HFFc6 (cell line): ENCODE results near the gene C19orf12. TPM values are rescaled to one million over a fixed set of nuclear protein-coding genes. Genes with fewer than 3 reads are reported as not detected.

Experiments
- DNase-seq: peaks from one replicate; pipeline ENCODE4 v3.0.0-alpha.2; 2018
- H3K27ac Mint-ChIP-seq: 2 replicates; pipeline ENCODE4 v1.8.0; 2020; ENCODE audit warnings: mild to moderate bottlenecking, mixed read lengths
- H3K27me3 Mint-ChIP-seq: 2 replicates; pipeline ENCODE4 v1.8.0; 2021; ENCODE audit warnings: mild to moderate bottlenecking, moderate library complexity, mixed read lengths; ENCODE audit not compliant: insufficient read depth
- H3K36me3 Mint-ChIP-seq: 2 replicates; pipeline ENCODE4 v1.8.0; 2021; ENCODE audit warnings: low read depth, mixed read lengths
- H3K4me1 Mint-ChIP-seq: 2 replicates; pipeline ENCODE4 v1.8.0; 2020; ENCODE audit warnings: low read depth, mixed read lengths
- H3K4me3 Mint-ChIP-seq: 2 replicates; pipeline ENCODE4 v1.8.0; 2020; ENCODE audit warnings: mild to moderate bottlenecking, moderate library complexity, mixed read lengths
- H3K9me3 Mint-ChIP-seq: 2 replicates; pipeline ENCODE4 v1.8.0; 2020; ENCODE audit warnings: mild to moderate bottlenecking, mixed read lengths
- CTCF ChIP-seq: fragments of 200-600 bp; sonication (generic); IDR thresholded peaks from 2 replicates; pipeline ENCODE4 v1.5.0; 2021; ENCODE audit warnings: antibody characterized with exemption, mild to moderate bottlenecking
- total RNA-seq, 6 experiments: library from RNA; stranded (reverse); fragmentation: NEBNext Ultra II Directional; extraction: Animal tissue kit (Norgen Biotek cat#: 25700); gene quantifications; 2 replicates in 1 of 6; 3 replicates in 5 of 6; pipeline ENCODE4 v1.2.3, GENCODE V29; 2021

The C19orf12 gene
- total RNA-seq, 6 experiments from 2014 or later: 23.3 to 32.7 (median 24.7) TPM

GRCh38 chr19:29674374-29675119, 40.5 kb downstream of the C19orf12 start:
- DNase-seq: no peak
- Mint-ChIP-seq H3K9me3 (no peaks in the 10 kb centered on the region), H3K36me3 (0 out of 2 replicates have a peak, but pooled peaks cover 5% of the 10 kb centered on the region), H3K4me3 (no peak overlapping the region), H3K27me3 (no peaks in the 10 kb centered on the region), H3K27ac (no peak overlapping the region), H3K4me1 (peaks cover 9% of the 10 kb centered on the region; the same call in 1 of the 2 replicates)
- no peak for TF ChIP-seq CTCF

GRCh38 chr19:29673451-29674371, 41.4 kb downstream of the C19orf12 start:
- H3K4me1 Mint-ChIP-seq: peaks cover 9% of the 10 kb centered on the region; the same call in 1 of the 2 replicates
- no peaks in the 10 kb centered on the region for H3K9me3 Mint-ChIP-seq
- DNase-seq: no peak
- H3K36me3 Mint-ChIP-seq: 0 out of 2 replicates have a peak, but pooled peaks cover 5% of the 10 kb centered on the region
- H3K27ac Mint-ChIP-seq: no peak overlapping the region
- no peaks in the 10 kb centered on the region for H3K27me3 Mint-ChIP-seq
- TF ChIP-seq CTCF: no peak
- H3K4me3 Mint-ChIP-seq: no peak overlapping the region

- Mint-ChIP-seq H3K9me3 (no peaks in the 10 kb centered on the region), H3K4me3 (no peak overlapping the region), H3K27me3 (no peaks in the 10 kb centered on the region), H3K36me3 (0 out of 2 replicates have a peak, but pooled peaks cover 5% of the 10 kb centered on the region), H3K4me1 (peaks cover 9% of the 10 kb centered on the region; the same call in 1 of the 2 replicates), H3K27ac (no peak overlapping the region)
- TF ChIP-seq CTCF: no peak
- no peak for DNase-seq
Measured at GRCh38 chr19:29672933-29673336, 42.1 kb downstream of the C19orf12 start.

GRCh38 chr19:29672319-29672932, 42.6 kb downstream of the C19orf12 start:
- H3K27me3 Mint-ChIP-seq: no peaks in the 10 kb centered on the region
- 0 out of 2 replicates have a peak, but pooled peaks cover 5% of the 10 kb centered on the region for H3K36me3 Mint-ChIP-seq
- H3K4me1 Mint-ChIP-seq: peaks cover 9% of the 10 kb centered on the region
- no peak for TF ChIP-seq CTCF
- H3K27ac Mint-ChIP-seq: peak overlapping the region; percentile 8; the same call in 1 of the 2 replicates
- no peak for DNase-seq
- H3K9me3 Mint-ChIP-seq: no peaks in the 10 kb centered on the region
- H3K4me3 Mint-ChIP-seq: no peak overlapping the region
